ENCODE results near the gene AQP12A. TPM values are rescaled to one million over a fixed set of nuclear protein-coding genes. Genes with fewer than 3 reads are reported as not detected.

Gene AQP12A
- total and polyA plus RNA-seq, 11 donors, result not detected

DNA sequence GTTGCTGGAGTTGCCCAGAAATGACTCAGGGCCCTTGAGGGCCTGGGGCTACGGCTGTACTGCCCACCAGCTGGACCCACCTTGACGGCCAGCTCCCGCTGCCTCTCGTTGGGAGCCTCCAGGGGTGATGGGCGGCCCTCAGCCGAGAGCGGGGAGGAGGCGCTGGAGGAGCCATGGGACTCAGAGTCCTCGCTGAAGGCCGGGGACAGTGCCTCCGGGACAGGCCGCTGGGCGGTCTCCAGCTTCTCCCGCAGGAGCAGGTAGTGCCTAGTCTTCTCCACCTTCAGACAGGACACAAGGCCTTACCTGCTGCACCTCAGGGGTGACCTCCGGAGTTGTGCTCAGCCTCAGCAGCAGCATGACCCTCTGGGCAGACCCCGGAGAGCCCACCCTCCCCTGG, 30.7 kb downstream of the AQP12A start:
- no peaks in the 10 kb centered on the region for H3K4me1 ChIP-seq
- DNase-seq (no peak), ATAC-seq (no peak)
- no peak overlapping the region for H3K4me3 ChIP-seq
- TF ChIP-seq POLR2A (IDR thresholded peaks at IDR 0.05), result no peak
- TF ChIP-seq, protein P1, sequence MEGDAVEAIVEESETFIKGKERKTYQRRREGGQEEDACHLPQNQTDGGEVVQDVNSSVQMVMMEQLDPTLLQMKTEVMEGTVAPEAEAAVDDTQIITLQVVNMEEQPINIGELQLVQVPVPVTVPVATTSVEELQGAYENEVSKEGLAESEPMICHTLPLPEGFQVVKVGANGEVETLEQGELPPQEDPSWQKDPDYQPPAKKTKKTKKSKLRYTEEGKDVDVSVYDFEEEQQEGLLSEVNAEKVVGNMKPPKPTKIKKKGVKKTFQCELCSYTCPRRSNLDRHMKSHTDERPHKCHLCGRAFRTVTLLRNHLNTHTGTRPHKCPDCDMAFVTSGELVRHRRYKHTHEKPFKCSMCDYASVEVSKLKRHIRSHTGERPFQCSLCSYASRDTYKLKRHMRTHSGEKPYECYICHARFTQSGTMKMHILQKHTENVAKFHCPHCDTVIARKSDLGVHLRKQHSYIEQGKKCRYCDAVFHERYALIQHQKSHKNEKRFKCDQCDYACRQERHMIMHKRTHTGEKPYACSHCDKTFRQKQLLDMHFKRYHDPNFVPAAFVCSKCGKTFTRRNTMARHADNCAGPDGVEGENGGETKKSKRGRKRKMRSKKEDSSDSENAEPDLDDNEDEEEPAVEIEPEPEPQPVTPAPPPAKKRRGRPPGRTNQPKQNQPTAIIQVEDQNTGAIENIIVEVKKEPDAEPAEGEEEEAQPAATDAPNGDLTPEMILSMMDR (IDR thresholded peaks at IDR 0.05), result no peak
- no peaks in the 10 kb centered on the region for H3K9me3 ChIP-seq
- no peaks in the 10 kb centered on the region for H3K27me3 ChIP-seq
- intact Hi-C loops (cut with DNase I), result no loop called here
- no peak overlapping the region for H3K27ac ChIP-seq
- H3K36me3 ChIP-seq, result no peaks in the 10 kb centered on the region
- WGBS, 4 donors, result 68 to 100% (median 87%) methylated on average over 2 to 16 of the region's 16 CpGs

DNA sequence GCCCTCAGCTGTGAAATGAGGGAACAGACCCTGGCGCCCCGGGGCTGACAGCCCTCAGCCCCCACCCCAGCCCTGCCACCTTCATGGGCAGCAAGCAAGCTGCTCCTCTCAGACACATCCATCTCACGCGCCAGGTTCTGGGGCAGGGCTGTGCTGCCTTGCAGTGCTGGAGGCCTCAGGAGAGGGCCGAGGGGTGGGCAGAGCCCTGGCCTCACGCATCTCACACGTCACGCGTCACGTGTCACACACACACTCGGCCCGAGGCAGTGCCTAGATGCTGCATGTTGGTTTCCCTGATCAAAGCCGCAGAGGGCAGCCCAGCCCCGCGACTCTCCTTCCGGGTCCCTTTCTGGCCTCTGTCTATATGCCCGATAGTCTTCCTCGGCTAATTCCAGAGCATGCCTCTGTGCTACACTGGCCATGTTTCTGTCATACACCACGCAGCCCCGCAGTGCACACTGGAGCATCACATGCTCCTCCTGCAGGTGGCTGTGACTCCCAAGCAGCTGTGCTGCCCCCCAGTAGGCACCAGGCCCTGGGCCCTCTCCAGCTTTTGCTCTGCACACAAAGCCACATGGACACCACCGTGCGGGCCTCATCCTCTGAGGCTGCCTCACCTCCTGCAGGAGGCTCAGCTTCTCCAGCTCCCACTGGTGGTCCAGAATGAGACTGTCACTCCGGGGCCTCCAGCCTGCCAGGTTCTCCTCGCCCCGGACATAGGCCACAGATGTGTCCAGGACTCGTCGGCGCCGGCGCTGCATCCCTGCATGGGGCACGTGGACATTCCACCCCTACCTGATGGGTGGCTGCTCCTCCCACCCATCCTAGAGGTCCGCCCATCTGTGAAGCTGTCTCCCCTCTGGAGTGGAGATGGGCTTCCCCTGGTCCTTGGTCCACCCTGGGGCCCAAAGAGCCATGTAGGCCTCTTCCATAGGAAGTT, 31.4 kb downstream of the AQP12A start:
- Histone ChIP-seq H3K27ac (no peak overlapping the region), H3K9me3 (no peaks in the 10 kb centered on the region), H3K36me3 (no peaks in the 10 kb centered on the region), H3K27me3 (no peaks in the 10 kb centered on the region), H3K4me1 (no peaks in the 10 kb centered on the region), H3K4me3 (no peak overlapping the region)
- 86 to 91% (median 89%) methylated on average over 23 to 32 of the region's 32 CpGs for WGBS, 4 donors
- TF ChIP-seq POLR2A (IDR thresholded peaks at IDR 0.05), result no peak
- TF ChIP-seq, protein P1 (IDR thresholded peaks at IDR 0.05), result no peak
- DNase-seq (no peak), ATAC-seq (no peak)
- intact Hi-C loops (cut with DNase I), result no loop called here

DNA sequence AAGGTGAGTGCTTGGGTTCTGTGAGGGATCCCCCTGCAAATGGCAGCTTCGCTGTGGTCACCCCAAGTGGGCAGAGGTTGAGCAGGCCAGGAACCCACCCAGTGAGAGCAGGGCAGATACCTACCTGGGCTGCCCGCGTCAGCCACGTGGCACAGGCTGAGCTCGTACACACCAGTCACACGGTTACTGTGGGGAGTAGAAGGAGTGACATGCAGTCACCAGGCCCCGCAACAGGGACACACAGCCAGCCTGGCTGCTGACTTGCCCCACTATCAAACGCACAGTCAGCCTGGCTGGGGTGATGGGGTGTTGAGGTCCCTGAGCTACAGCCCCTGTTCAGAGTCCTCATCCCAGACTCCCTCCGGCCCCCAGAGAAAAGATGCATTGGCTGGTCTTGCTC, 32.2 kb downstream of the AQP12A start:
- Histone ChIP-seq H3K27ac (no peak overlapping the region), H3K9me3 (no peaks in the 10 kb centered on the region), H3K4me1 (no peaks in the 10 kb centered on the region), H3K27me3 (no peaks in the 10 kb centered on the region), H3K4me3 (no peak overlapping the region), H3K36me3 (no peaks in the 10 kb centered on the region)
- intact Hi-C loops (cut with DNase I), result no loop called here
- DNase-seq, result no peak
- TF ChIP-seq, protein P1 (IDR thresholded peaks at IDR 0.05), result no peak
- no peak for TF ChIP-seq POLR2A (IDR thresholded peaks at IDR 0.05)
- no peak for ATAC-seq
- 94 to 96% (median 95%) methylated on average over 3 to 9 of the region's 9 CpGs for WGBS, 4 donors

DNA sequence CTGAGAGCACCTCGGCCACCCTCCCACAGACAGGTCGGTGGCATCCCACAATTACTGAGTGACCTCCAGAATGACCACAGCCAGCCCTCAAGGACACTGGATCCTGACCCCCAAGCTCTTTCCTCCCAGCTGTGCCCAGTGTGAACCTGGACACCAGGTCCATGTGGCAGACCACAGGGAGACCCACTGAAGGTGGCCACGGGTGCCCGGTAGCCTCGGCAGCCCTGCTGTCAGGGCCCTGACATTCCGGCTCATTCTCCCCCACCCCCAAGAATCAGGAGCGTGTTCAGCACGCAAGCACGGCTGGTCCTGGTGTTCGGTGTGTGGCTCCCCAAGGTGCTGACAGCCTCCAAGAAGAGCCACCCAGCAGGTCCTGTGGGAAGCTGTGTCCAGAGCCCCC, 32.8 kb downstream of the AQP12A start:
- no peak overlapping the region for H3K27ac ChIP-seq
- TF ChIP-seq, protein P1 (IDR thresholded peaks at IDR 0.05), result no peak
- no peak for TF ChIP-seq POLR2A (IDR thresholded peaks at IDR 0.05)
- no peak for ATAC-seq
- no peaks in the 10 kb centered on the region for H3K36me3 ChIP-seq
- H3K4me3 ChIP-seq, result no peak overlapping the region
- intact Hi-C loops (cut with DNase I), result no loop called here
- H3K9me3 ChIP-seq, result no peaks in the 10 kb centered on the region
- DNase-seq, result no peak
- 56 to 90% (median 58%) methylated on average over 4 to 10 of the region's 10 CpGs for WGBS, 4 donors
- peaks cover 0 to 2% (median 0%) of the 10 kb centered on the region in 9 donors for H3K27me3 ChIP-seq
- H3K4me1 ChIP-seq, result no peaks in the 10 kb centered on the region

Measured in heart left ventricle (tissue), 16 donors.